Caco-2 (cell line): ENCODE results near the gene ACTA1. TPM values are rescaled to one million over a fixed set of nuclear protein-coding genes. Genes with fewer than 3 reads are reported as not detected.

Source experiments
- BruUV-seq: library from RNA; stranded (reverse); fragments of 400-500 nt; replicated peaks from 2 replicates; lab custom pipeline; 2021; lab: Mats Ljungman, UMichigan
- CTCF ChIA-PET: fragments of 300-600 bp; sonication (Branson Sonifier 250); formaldehyde crosslinking; loops from one replicate; lab custom pipeline; 2022; ENCODE audit warnings: antibody characterized with exemption; lab: Charles Lee
- POLR2A ChIA-PET: fragments of 300-600 bp; sonication (Branson Sonifier 250); formaldehyde crosslinking; loops from one replicate; lab custom pipeline; 2022; ENCODE audit warnings: antibody characterized with exemption; lab: Charles Lee
- DNase-seq, 2 experiments: peaks; one replicate each; pipeline versions ENCODE4 v3.0.0 to v3.0.0-alpha.2; 2020 to 2022
- H3K27me3 ChIP-seq: replicated peaks from 2 replicates; pipeline ENCODE4 v1.6.0; 2011; ENCODE audit warnings: low read length; ENCODE audit not compliant: control insufficient read depth, insufficient read depth
- H3K36me3 ChIP-seq: 2 replicates; pipeline ENCODE4 v1.5.1; 2011; ENCODE audit warnings: low read length; ENCODE audit not compliant: control insufficient read depth, insufficient read depth
- H3K4me1 ChIP-seq: fragments of 250-450 bp; sonication (Bioruptor Pico); 2 replicates; pipeline ENCODE4 v1.5.1; 2020; ENCODE audit warnings: mild to moderate bottlenecking
- H3K4me3 ChIP-seq: 2 replicates; pipeline ENCODE4 v1.5.1; 2011; ENCODE audit warnings: low read depth, mild to moderate bottlenecking, control low read depth, low read length
- H3K9me3 ChIP-seq: fragments of 250-450 bp; sonication (Bioruptor Pico); 2 replicates; pipeline ENCODE4 v1.5.1; 2020; ENCODE audit warnings: mild to moderate bottlenecking, moderate library complexity
- H3K27ac Mint-ChIP-seq: one replicate; pipeline ENCODE4 v1.8.0; 2022; ENCODE audit warnings: mixed read lengths; ENCODE audit not compliant: unreplicated experiment
- H3K27me3 Mint-ChIP-seq: one replicate; pipeline ENCODE4 v1.8.0; 2022; ENCODE audit warnings: mixed read lengths; ENCODE audit not compliant: insufficient read depth, unreplicated experiment
- H3K36me3 Mint-ChIP-seq: one replicate; pipeline ENCODE4 v1.8.0; 2022; ENCODE audit warnings: mild to moderate bottlenecking, mixed read lengths; ENCODE audit not compliant: insufficient read depth, unreplicated experiment
- H3K4me1 Mint-ChIP-seq: one replicate; pipeline ENCODE4 v1.8.0; 2022; ENCODE audit warnings: low read depth, mixed read lengths; ENCODE audit not compliant: unreplicated experiment
- H3K4me3 Mint-ChIP-seq: one replicate; pipeline ENCODE4 v1.8.0; 2022; ENCODE audit warnings: mild to moderate bottlenecking, moderate library complexity, mixed read lengths; ENCODE audit not compliant: unreplicated experiment
- H3K9me3 Mint-ChIP-seq: one replicate; pipeline ENCODE4 v1.8.0; 2022; ENCODE audit warnings: mixed read lengths; ENCODE audit not compliant: unreplicated experiment
- CTCF ChIP-seq, 2 experiments: fragments of 200-600 bp in 1 of 2; IDR thresholded peaks; 1 replicate in 1 of 2; 2 replicates in 1 of 2; pipeline versions ENCODE4 v1.5.1 to v1.8.0; 2011 to 2022; ENCODE audit warnings: antibody characterized with exemption in 1 of 2, control low read depth in 1 of 2, inconsistent platforms in 1 of 2, low read depth in 1 of 2, low read length in 1 of 2, mild to moderate bottlenecking in 1 of 2, moderate library complexity in 1 of 2; ENCODE audit not compliant: insufficient read depth in 1 of 2, severe bottlenecking in 1 of 2, unreplicated experiment in 1 of 2
- intact Hi-C: fragments of 100-400 bp; cut with micrococcal nuclease; formaldehyde crosslinking; loops from one replicate; pipeline ENCODE4 v1.10.0; 2022; ENCODE audit not compliant: unreplicated experiment
- total RNA-seq: library from RNA; stranded (reverse); gene quantifications from 2 replicates; pipeline ENCODE4 v1.2.3, GENCODE V29; 2022

ACTA1 gene
- total RNA-seq, 1 experiment from 2014 or later, result 5.1 TPM

- no peak for TF ChIP-seq CTCF (IDR thresholded peaks at IDR 0.05; ENCODE audit: insufficient read depth in 1 of 2, low read depth in 1 of 2, low read length in 1 of 2, severe bottlenecking in 1 of 2, unreplicated experiment in 1 of 2)
- ChIA-PET CTCF (no interaction called here), POLR2A (no interaction called here)
- no peak overlapping the region for H3K4me3 ChIP-seq
- peaks cover 56% of the 10 kb centered on the region for H3K36me3 Mint-ChIP-seq
- H3K27ac Mint-ChIP-seq, result no peak overlapping the region
- DNase-seq, result no peak
- BruUV-seq, result no TSS peak
- no peaks in the 10 kb centered on the region for H3K27me3 ChIP-seq
- H3K4me1 Mint-ChIP-seq, result no peaks in the 10 kb centered on the region
- H3K4me3 Mint-ChIP-seq, result no peak overlapping the region
- no peaks in the 10 kb centered on the region for H3K4me1 ChIP-seq
- H3K9me3 Mint-ChIP-seq, result no peaks in the 10 kb centered on the region
- no peaks in the 10 kb centered on the region for H3K9me3 ChIP-seq
- intact Hi-C loops, result no loop called here
- no peaks in the 10 kb centered on the region for H3K27me3 Mint-ChIP-seq
- no peaks in the 10 kb centered on the region; the same call in none of the 2 replicates for H3K36me3 ChIP-seq
These were observed 33.0 kb upstream of the ACTA1 start for GRCh38 chr1:229466887-229467286.

- H3K27me3 Mint-ChIP-seq, result no peaks in the 10 kb centered on the region
- CTCF ChIA-PET, result interaction anchor here (0.6 kb wide), 1 partner anchor 19 kb away, joined by 8 read pairs; no protein-coding TSS in a partner anchor
- H3K4me3 ChIP-seq, result no peak overlapping the region
- no TSS peak for BruUV-seq
- H3K4me1 ChIP-seq, result no peaks in the 10 kb centered on the region
- intact Hi-C loops, result no loop called here
- DNase-seq, result no peak
- H3K4me3 Mint-ChIP-seq, result no peak overlapping the region
- no peaks in the 10 kb centered on the region for H3K9me3 Mint-ChIP-seq
- H3K36me3 ChIP-seq, result no peaks in the 10 kb centered on the region; the same call in none of the 2 replicates
- no peak for TF ChIP-seq CTCF (IDR thresholded peaks at IDR 0.05; ENCODE audit: insufficient read depth in 1 of 2, low read depth in 1 of 2, low read length in 1 of 2, severe bottlenecking in 1 of 2, unreplicated experiment in 1 of 2)
- H3K27ac Mint-ChIP-seq, result no peak overlapping the region
- H3K36me3 Mint-ChIP-seq, result peaks cover 55% of the 10 kb centered on the region
- H3K9me3 ChIP-seq, result no peaks in the 10 kb centered on the region
- no peaks in the 10 kb centered on the region for H3K4me1 Mint-ChIP-seq
- POLR2A ChIA-PET, result no interaction called here
- H3K27me3 ChIP-seq, result no peaks in the 10 kb centered on the region
These were observed 30.8 kb upstream of the ACTA1 start for GRCh38 chr1:229464672-229465071.

GRCh38 chr1:229461032-229461668 is 27.3 kb upstream of the ACTA1 start:
- Mint-ChIP-seq H3K4me1 (no peaks in the 10 kb centered on the region), H3K9me3 (no peaks in the 10 kb centered on the region), H3K4me3 (no peak overlapping the region), H3K27me3 (no peaks in the 10 kb centered on the region), H3K36me3 (peaks cover 50% of the 10 kb centered on the region), H3K27ac (no peak overlapping the region)
- no TSS peak for BruUV-seq
- ChIA-PET POLR2A (no interaction called here), CTCF (no interaction called here)
- no peak for DNase-seq
- intact Hi-C loops, result no loop called here
- Histone ChIP-seq H3K36me3 (no peaks in the 10 kb centered on the region; the same call in none of the 2 replicates), H3K4me1 (no peaks in the 10 kb centered on the region), H3K9me3 (no peaks in the 10 kb centered on the region), H3K4me3 (no peak overlapping the region), H3K27me3 (no peaks in the 10 kb centered on the region)
- TF ChIP-seq CTCF (IDR thresholded peaks at IDR 0.05; ENCODE audit: insufficient read depth in 1 of 2, low read depth in 1 of 2, low read length in 1 of 2, severe bottlenecking in 1 of 2, unreplicated experiment in 1 of 2), result no peak
